ENCODE measurements around the gene SLC35F1.
"Not testable (repeated sequence)": the region's sequence is repeated elsewhere in the genome, so short reads cannot be mapped to it uniquely, and the experiment has no call there.

Gene SLC35F1

DNA sequence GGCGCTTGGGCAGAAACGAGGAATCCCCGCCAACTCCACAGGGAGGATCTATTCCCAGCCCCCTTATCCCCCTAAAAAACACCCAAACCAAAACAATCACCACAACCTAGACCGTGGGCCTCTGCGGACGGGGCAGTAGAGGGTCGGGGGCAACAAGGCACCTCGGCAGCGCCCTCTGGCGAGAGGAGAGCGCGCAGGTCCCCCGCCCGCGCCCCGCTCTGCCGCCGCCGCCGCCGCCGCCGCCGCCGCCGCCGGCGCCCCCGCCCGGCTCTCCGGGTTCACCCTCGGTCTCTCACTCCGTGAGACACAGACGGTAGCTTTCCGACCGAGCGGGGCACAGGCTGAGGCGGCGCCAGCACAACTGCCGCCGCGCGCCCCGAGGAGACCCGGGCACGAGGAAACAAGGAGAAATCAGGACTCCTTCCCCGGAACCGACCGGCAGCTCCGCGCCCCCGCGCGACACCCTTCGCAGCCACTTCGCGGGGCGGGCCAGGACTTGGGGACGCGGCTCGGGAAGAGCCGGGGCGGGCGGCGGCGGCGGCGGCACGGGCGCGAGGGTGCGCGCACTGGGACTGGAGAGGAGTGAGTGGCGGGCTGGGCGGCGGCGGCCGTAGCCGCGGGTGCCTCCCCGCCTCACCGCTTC is at the start of gene SLC35F1:
TSS of gene SLC35F1 (plus strand) at position 307 of the 643 bp plus-strand sequence.
- DNase-seq (ENCODE audit: low read depth), result no peak

DNA sequence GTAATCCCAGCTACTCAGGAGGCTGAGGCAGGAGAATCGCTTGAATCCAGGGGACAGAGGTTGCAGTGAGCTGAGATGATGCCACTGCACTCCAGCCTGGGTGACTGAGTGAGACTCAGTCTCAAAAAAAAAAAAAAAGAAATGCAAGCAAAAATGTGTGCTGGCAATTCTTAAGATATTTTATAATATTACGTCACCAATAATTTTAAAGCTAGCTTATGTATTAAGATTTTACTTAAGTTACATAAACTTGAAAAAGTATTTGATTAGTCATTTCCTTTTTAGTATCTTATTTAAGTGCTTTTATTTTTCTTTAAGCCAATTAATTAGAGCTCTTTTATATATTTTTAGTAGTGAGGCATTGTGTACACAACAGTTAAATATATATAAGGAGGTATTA is 48.5 kb upstream of the SLC35F1 start:
- not testable (repeated sequence) for DNase-seq (ENCODE audit: low read depth)

- DNase-seq (ENCODE audit: low read depth), result no peak
Observed at GRCh38 chr6:117861545-117861944, 45.5 kb upstream of the SLC35F1 start.

- DNase-seq (ENCODE audit: low read depth), result no peak
Observed at GRCh38 chr6:117866561-117866960, 40.5 kb upstream of the SLC35F1 start.

DNA sequence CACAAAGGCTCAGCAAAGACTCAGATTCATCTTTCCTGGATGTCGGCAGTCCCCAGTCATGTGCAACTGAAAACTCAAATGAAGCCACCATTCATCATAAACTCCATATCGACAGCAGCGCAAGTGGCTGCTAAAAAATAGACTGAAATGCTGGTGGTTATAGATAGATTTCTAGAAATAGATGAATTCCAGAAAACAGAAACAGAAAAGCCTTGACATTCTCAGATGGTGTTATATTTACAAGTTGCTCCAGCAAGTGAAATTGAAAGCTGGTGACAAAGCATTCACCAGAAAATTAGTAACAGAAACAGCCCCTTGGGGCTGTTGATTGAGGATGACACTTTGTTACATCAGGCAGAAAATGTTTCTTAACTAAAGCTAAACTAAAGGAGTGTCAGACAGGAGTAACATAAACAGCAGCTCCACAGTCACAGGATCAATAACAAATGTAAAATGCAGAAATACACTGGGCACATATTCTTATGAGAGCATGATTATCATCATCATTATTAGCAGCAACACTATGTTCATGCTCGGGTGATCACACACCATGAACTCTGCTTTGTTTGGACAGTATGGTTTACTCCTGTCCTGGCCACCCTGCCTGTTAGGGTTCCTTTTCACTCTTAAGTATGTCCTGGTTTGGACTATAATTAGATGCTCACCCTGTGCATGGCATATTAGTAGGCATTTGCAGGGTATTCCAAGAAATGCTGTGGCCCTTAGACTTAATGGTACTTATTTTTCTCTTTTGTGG is 36.4 kb upstream of the SLC35F1 start:
- DNase-seq (ENCODE audit: low read depth), result no peak

GRCh38 chr6:117880824-117881223 is 26.2 kb upstream of the SLC35F1 start:
- no peak for DNase-seq (ENCODE audit: low read depth)

DNA sequence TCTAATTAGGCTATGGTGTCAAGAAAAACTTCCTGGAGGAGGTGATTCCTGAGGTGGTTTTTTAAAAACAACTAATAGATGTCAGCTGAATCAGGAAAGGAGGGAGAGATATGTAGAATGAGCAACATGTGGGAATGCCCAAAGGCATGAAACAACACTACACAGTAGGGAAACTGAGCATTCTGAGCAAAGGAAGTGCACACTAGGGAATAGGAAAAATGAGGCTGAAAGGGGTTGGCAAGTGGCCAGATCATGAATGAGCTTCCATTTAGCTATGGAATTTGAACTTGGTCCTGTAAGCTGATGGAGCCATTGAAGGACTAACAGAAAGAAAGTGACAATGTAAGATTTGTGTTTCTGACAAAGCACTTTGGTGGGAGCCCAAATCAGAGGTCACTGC is 16.9 kb upstream of the SLC35F1 start:
- no peak for DNase-seq (ENCODE audit: low read depth)

DNA sequence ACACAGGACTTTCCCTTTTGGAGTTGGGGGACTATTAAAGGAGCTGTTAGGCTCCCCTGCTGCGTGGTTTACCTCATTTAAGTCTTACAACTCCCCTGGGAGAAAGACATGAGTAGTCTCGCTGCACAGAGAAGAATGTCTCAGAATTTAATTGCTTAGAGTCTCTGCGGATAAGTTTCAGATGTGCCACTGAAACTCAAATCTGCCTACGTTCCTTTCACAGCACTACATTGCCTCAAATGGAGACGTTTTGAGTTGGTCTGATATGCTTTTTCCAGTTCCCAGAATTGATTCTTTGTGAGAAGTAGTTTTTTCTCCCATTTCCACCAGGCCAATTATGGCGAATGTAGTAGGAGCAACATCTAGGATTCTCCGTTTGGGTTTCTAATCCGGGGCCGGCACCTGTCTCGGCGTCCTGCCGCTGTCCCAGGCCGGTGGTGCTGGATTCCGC is 532 bp upstream of the SLC35F1 start:
- DNase-seq (ENCODE audit: low read depth), result no peak

GRCh38 chr6:117907601-117908245 is 659 bp downstream of the SLC35F1 start:
- DNase-seq (ENCODE audit: low read depth), result no peak

DNA sequence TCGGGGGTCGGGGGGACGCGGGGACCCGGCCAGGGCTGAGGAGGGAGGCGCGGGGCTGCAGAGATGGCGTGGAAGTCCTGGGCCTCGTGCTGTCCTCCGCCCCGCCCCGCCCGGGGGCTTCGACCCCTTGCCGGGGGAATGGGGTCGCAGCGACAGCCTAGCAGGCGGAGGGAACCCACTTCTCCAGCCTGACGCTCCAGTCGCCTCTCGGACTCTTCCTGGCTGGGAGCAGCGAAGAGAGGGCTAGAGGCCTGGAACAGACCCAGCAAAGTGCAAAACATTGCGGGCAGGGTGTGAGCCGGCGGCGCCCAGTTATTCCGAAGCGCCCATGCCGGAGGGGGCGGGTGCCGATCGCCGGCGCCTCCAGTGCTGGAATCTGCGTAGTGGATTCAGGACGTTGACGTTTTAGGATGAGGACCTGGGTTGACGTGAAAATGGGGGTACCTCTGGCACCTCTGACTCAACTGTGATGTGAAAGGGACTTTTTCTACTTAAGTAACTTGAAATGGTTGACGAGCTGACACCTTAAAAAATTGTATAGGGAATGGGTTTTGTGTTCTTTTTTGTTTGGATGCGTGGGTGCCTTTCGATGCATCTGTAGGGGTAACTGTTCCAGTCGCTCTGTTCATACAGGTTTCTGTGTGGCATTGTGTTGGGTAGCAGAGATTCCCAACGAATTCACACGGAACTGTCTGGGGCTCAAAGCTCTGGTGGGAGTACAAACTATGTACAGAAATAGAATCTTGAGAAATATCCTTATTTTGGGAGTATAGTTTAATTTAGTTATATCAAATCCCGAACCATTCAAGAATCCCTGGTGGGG is 1.4 kb downstream of the SLC35F1 start:
- DNase-seq (ENCODE audit: low read depth), result no peak

DNA sequence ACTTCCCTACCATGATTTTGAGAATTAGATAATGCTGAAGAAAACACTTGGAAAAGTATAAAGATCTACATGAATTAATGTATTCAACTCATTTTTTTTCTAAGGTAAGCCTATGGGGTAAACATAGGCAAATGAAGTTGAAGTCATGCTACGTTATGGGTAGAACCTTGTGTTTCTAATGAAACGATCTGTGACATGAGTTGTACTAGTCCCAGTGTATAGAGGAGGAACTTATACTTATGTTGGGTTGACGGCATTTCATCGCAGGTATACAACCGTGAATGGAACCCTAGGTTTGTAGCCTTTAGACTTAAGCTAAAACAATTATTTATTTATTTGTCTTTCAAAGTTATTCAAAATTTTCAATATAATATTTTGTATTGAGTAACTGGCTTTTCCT is 2.6 kb downstream of the SLC35F1 start:
- no peak for DNase-seq (ENCODE audit: low read depth)

DNA sequence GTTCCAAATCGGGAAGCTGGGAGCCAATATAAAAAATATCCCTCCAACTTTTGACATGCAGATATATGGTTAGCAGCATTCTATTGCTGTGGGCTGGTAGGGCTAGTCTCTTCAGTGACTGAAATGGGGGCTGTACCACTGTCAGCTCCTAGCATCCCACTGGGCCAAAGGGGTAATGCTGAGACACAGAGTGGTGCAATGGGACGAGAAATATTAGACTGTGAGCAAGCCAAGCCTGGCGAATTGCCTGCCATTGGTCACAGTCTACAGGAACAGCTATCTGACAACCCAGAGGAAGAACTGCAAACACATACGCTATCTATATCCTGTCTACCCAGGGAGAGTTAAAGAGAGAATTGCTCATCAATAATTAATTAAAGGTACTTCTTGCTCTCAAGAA is 3.5 kb downstream of the SLC35F1 start:
- no peak for DNase-seq (ENCODE audit: low read depth)

DNA sequence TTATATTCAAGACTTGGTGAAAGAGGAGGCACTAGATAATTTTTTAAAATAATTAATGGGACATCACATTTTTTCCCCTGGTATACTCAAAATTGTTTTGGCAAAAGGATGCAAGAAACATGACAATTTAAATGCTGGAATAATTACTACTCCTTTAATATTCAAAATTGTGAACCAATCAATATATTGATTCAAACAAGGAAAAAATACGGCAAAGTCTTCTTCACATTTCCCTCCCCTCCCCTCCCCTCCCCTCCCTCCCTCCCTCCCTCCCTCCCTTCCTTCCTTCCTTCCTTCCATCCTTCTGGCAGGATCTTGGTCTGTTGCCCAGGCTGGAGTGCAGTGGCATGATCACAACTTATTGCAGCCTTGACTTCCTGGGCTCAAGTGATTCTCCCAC is 4.1 kb downstream of the SLC35F1 start:
- no peak for DNase-seq (ENCODE audit: low read depth)

GRCh38 chr6:117911660-117912059 is 4.6 kb downstream of the SLC35F1 start:
- DNase-seq (ENCODE audit: low read depth), result no peak

- DNase-seq (ENCODE audit: low read depth), result no peak
Observed at GRCh38 chr6:117915846-117916245, 8.8 kb downstream of the SLC35F1 start.

DNA sequence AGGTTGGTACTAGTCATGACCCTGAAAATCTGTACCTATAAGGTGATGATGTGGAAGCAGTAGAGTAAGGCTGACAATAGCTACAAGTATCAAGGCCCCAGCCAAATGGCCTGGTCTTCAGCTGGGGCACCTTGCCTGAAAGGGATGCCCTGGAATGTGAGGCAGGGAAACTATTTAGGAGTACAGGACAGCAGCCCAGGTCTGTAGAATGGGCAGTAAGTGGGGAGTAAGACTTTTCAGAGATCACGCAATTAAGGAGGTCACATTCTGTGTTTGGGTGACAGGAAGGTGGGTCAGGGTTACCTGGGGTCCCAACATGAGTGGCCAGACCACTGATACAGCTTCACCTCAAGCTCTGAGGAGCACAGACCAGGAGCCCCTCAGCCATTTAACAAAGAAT is 9.4 kb downstream of the SLC35F1 start:
- no peak for DNase-seq (ENCODE audit: low read depth)

GRCh38 chr6:117917176-117917575 is 10.1 kb downstream of the SLC35F1 start:
- DNase-seq (ENCODE audit: low read depth), result no peak

- DNase-seq (ENCODE audit: low read depth), result no peak
Observed at GRCh38 chr6:117918454-117918853, 11.4 kb downstream of the SLC35F1 start.

DNA sequence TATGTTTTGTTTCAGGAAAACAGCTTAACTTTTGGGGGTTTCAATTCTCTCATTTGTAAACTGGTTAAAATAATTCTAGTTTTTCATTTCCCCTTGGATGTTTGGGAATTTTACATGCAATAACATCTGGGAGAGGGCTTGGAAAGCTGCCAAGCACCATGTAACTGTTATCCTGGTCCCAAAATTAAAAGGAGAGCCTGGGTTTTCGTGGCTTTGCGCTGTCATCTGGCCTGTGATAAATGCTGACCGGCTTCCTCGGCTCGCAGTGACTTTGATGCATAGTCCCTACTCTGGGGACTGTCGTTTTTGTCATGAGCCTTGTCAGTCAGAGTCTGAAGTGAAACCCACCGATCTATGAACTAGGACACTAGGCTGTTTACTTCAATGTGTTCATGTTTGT is 12.2 kb downstream of the SLC35F1 start:
- no peak for DNase-seq (ENCODE audit: low read depth)

- no peak for DNase-seq (ENCODE audit: low read depth)
Observed at GRCh38 chr6:117919775-117920729, 13.0 kb downstream of the SLC35F1 start.

GRCh38 chr6:117924690-117925089 is 17.6 kb downstream of the SLC35F1 start:
- no peak for DNase-seq (ENCODE audit: low read depth)

All from stimulated activated CD8-positive, alpha-beta memory T cell treated with anti-CD3 and anti-CD28 coated beads, Interleukin-7, amount 100 ng/mL, for 24 hours (primary cell).